ENCODE results near the gene TIGD4. TPM values are rescaled to one million over a fixed set of nuclear protein-coding genes. Genes with fewer than 3 reads are reported as not detected.
"Not testable (repeated sequence)": the region's sequence is repeated elsewhere in the genome, so short reads cannot be mapped to it uniquely, and the experiment has no call there.

Gene TIGD4
- total and polyA plus RNA-seq, 3 experiments from 2014 or later = 0.29 to 0.68 (median 0.60) TPM

- Histone ChIP-seq H3K36me3 (ENCODE audit: insufficient read depth, low read length) (no peaks in the 10 kb centered on the region), H3K9me3 (ENCODE audit: low read length) (no peaks in the 10 kb centered on the region), H3K4me3 (ENCODE audit: low read length) (no peak overlapping the region), H3K4me1 (ENCODE audit: insufficient read depth, low read length) (peaks cover 25% of the 10 kb centered on the region), H3K27ac (ENCODE audit: low read depth, low read length) (no peak overlapping the region), H3K27me3 (ENCODE audit: insufficient read depth, low read length, poor library complexity, severe bottlenecking) (no peaks in the 10 kb centered on the region)
- ChIA-PET POLR2A (no interaction called here), CTCF (interaction anchor here (1.4 to 2.5 kb wide), 2 partner anchors 11 to 349 kb away, joined by 3 to 12 read pairs; no protein-coding TSS in a partner anchor)
- no peak for DNase-seq
- Mint-ChIP-seq H3K4me3 (peak overlapping the region in 1 of 7 donors; percentile 99), H3K27ac (no peak overlapping the region), H3K36me3 (peaks cover 0 to 13% (median 0%) of the 10 kb centered on the region in 3 donors), H3K27me3 (peaks cover 0 to 4% of the 10 kb centered on the region in 2 donors), H3K4me1 (peaks cover 32 to 42% (median 37%) of the 10 kb centered on the region in 3 donors), H3K9me3 (no peaks in the 10 kb centered on the region)
Observed at GRCh38 chr4:152777488-152777887, 2.0 kb downstream of the TIGD4 start.

- no peaks in the 10 kb centered on the region for H3K36me3 ChIP-seq (ENCODE audit: insufficient read depth, low read length)
- H3K4me1 ChIP-seq (ENCODE audit: insufficient read depth, low read length) = peaks cover 17% of the 10 kb centered on the region
- peak overlapping the region in 1 of 7 donors; percentile 99 for H3K4me3 Mint-ChIP-seq
- peaks cover 0 to 4% of the 10 kb centered on the region in 2 donors for H3K27me3 Mint-ChIP-seq
- no peak overlapping the region for H3K27ac Mint-ChIP-seq
- no peak overlapping the region for H3K4me3 ChIP-seq (ENCODE audit: low read length)
- ChIA-PET CTCF (no interaction called here), POLR2A (no interaction called here)
- no peak for DNase-seq
- no peaks in the 10 kb centered on the region for H3K27me3 ChIP-seq (ENCODE audit: insufficient read depth, low read length, poor library complexity, severe bottlenecking)
- no peaks in the 10 kb centered on the region for H3K9me3 ChIP-seq (ENCODE audit: low read length)
- no peak overlapping the region for H3K27ac ChIP-seq (ENCODE audit: low read depth, low read length)
- H3K9me3 Mint-ChIP-seq = no peaks in the 10 kb centered on the region
- H3K36me3 Mint-ChIP-seq = peaks cover 0 to 13% (median 0%) of the 10 kb centered on the region in 3 donors
- peaks cover 23 to 30% (median 26%) of the 10 kb centered on the region in 3 donors for H3K4me1 Mint-ChIP-seq
Observed at GRCh38 chr4:152776352-152776751, 3.2 kb downstream of the TIGD4 start.

- H3K27ac ChIP-seq (ENCODE audit: low read depth, low read length) = no peak overlapping the region
Observed at GRCh38 chr4:152773953-152774352, 5.6 kb downstream of the TIGD4 start.

GRCh38 chr4:152773339-152773738, 6.2 kb downstream of the TIGD4 start:
- H3K9me3 Mint-ChIP-seq = no peaks in the 10 kb centered on the region
- no peak overlapping the region for H3K4me3 Mint-ChIP-seq
- Histone ChIP-seq H3K4me3 (ENCODE audit: low read length) (no peak overlapping the region), H3K9me3 (ENCODE audit: low read length) (no peaks in the 10 kb centered on the region), H3K36me3 (ENCODE audit: insufficient read depth, low read length) (no peaks in the 10 kb centered on the region), H3K27me3 (ENCODE audit: insufficient read depth, low read length, poor library complexity, severe bottlenecking) (no peaks in the 10 kb centered on the region), H3K4me1 (ENCODE audit: insufficient read depth, low read length) (no peaks in the 10 kb centered on the region), H3K27ac (ENCODE audit: low read depth, low read length) (no peak overlapping the region)
- POLR2A ChIA-PET = no interaction called here
- CTCF ChIA-PET = no interaction called here
- DNase-seq = no peak
- peaks cover 0 to 5% (median 4%) of the 10 kb centered on the region in 3 donors for H3K4me1 Mint-ChIP-seq
- no peaks in the 10 kb centered on the region for H3K36me3 Mint-ChIP-seq
- no peak overlapping the region for H3K27ac Mint-ChIP-seq
- H3K27me3 Mint-ChIP-seq = peaks cover 0 to 4% of the 10 kb centered on the region in 2 donors

More at GRCh38 chr4:152773953-152774352, 5.6 kb downstream of the TIGD4 start:
- CTCF ChIA-PET = no interaction called here
- Histone ChIP-seq H3K27me3 (ENCODE audit: insufficient read depth, low read length, poor library complexity, severe bottlenecking) (no peaks in the 10 kb centered on the region), H3K36me3 (ENCODE audit: insufficient read depth, low read length) (no peaks in the 10 kb centered on the region), H3K9me3 (ENCODE audit: low read length) (no peaks in the 10 kb centered on the region), H3K4me1 (ENCODE audit: insufficient read depth, low read length) (peaks cover 6% of the 10 kb centered on the region), H3K4me3 (ENCODE audit: low read length) (no peak overlapping the region)
- DNase-seq = no peak
- Mint-ChIP-seq H3K4me3 (no peak overlapping the region), H3K9me3 (no peaks in the 10 kb centered on the region), H3K4me1 (peaks cover 6 to 11% (median 10%) of the 10 kb centered on the region in 3 donors), H3K27me3 (peaks cover 0 to 4% of the 10 kb centered on the region in 2 donors), H3K27ac (no peak overlapping the region), H3K36me3 (peaks cover 0 to under 1% (median 0%) of the 10 kb centered on the region in 3 donors)
- POLR2A ChIA-PET = interaction anchor here (0.5 kb wide), 1 partner anchor 106 kb away, joined by 3 read pairs; no protein-coding TSS in a partner anchor

GRCh38 chr4:152771741-152772533, 7.6 kb downstream of the TIGD4 start:
- H3K27ac Mint-ChIP-seq = no peak overlapping the region
- H3K4me1 Mint-ChIP-seq = no peaks in the 10 kb centered on the region
- CTCF ChIA-PET = no interaction called here

GRCh38 chr4:152765069-152765737, 14.3 kb downstream of the TIGD4 start:
- DNase-seq; H3K9me3 Mint-ChIP-seq; CTCF ChIA-PET; H3K36me3 ChIP-seq (ENCODE audit: insufficient read depth, low read length); H3K9me3 ChIP-seq (ENCODE audit: low read length); H3K27ac ChIP-seq (ENCODE audit: low read depth, low read length); H3K27ac Mint-ChIP-seq; H3K27me3 Mint-ChIP-seq; POLR2A ChIA-PET; H3K4me1 Mint-ChIP-seq; H3K4me1 ChIP-seq (ENCODE audit: insufficient read depth, low read length); H3K27me3 ChIP-seq (ENCODE audit: insufficient read depth, low read length, poor library complexity, severe bottlenecking); H3K4me3 Mint-ChIP-seq; H3K36me3 Mint-ChIP-seq; H3K4me3 ChIP-seq (ENCODE audit: low read length): not testable (repeated sequence)

More at GRCh38 chr4:152771741-152772533, 7.6 kb downstream of the TIGD4 start:
- Histone ChIP-seq H3K27ac (ENCODE audit: low read depth, low read length) (no peak overlapping the region), H3K4me1 (ENCODE audit: insufficient read depth, low read length) (no peaks in the 10 kb centered on the region), H3K36me3 (ENCODE audit: insufficient read depth, low read length) (no peaks in the 10 kb centered on the region), H3K9me3 (ENCODE audit: low read length) (no peaks in the 10 kb centered on the region), H3K27me3 (ENCODE audit: insufficient read depth, low read length, poor library complexity, severe bottlenecking) (no peaks in the 10 kb centered on the region), H3K4me3 (ENCODE audit: low read length) (no peak overlapping the region)
- POLR2A ChIA-PET = no interaction called here
- no peak for DNase-seq
- no peak overlapping the region for H3K4me3 Mint-ChIP-seq
- H3K27me3 Mint-ChIP-seq = peaks cover 0 to 4% of the 10 kb centered on the region in 2 donors
- no peaks in the 10 kb centered on the region for H3K36me3 Mint-ChIP-seq
- H3K9me3 Mint-ChIP-seq = no peaks in the 10 kb centered on the region

- ChIA-PET CTCF (no interaction called here), POLR2A (no interaction called here)
- no peak for DNase-seq
- H3K4me3 Mint-ChIP-seq = no peak overlapping the region
- H3K9me3 Mint-ChIP-seq = no peaks in the 10 kb centered on the region
- H3K9me3 ChIP-seq (ENCODE audit: low read length) = no peaks in the 10 kb centered on the region
- no peaks in the 10 kb centered on the region for H3K4me1 Mint-ChIP-seq
- no peak overlapping the region for H3K27ac Mint-ChIP-seq
- H3K27ac ChIP-seq (ENCODE audit: low read depth, low read length) = no peak overlapping the region
- H3K27me3 Mint-ChIP-seq = peaks cover 0 to 14% of the 10 kb centered on the region in 2 donors
- H3K27me3 ChIP-seq (ENCODE audit: insufficient read depth, low read length, poor library complexity, severe bottlenecking) = no peaks in the 10 kb centered on the region
- H3K36me3 ChIP-seq (ENCODE audit: insufficient read depth, low read length) = no peaks in the 10 kb centered on the region
- no peaks in the 10 kb centered on the region for H3K4me1 ChIP-seq (ENCODE audit: insufficient read depth, low read length)
- no peak overlapping the region for H3K4me3 ChIP-seq (ENCODE audit: low read length)
- no peaks in the 10 kb centered on the region for H3K36me3 Mint-ChIP-seq
Observed at GRCh38 chr4:152763796-152764195, 15.7 kb downstream of the TIGD4 start.

- no peak for DNase-seq
- H3K4me3 Mint-ChIP-seq = no peak overlapping the region
Observed at GRCh38 chr4:152748619-152749018, 30.9 kb downstream of the TIGD4 start.

More at GRCh38 chr4:152748619-152749018, 30.9 kb downstream of the TIGD4 start:
- Histone ChIP-seq H3K27ac (ENCODE audit: low read depth, low read length) (no peak overlapping the region), H3K36me3 (ENCODE audit: insufficient read depth, low read length) (no peaks in the 10 kb centered on the region), H3K4me1 (ENCODE audit: insufficient read depth, low read length) (no peaks in the 10 kb centered on the region), H3K4me3 (ENCODE audit: low read length) (no peak overlapping the region), H3K9me3 (ENCODE audit: low read length) (no peaks in the 10 kb centered on the region), H3K27me3 (ENCODE audit: insufficient read depth, low read length, poor library complexity, severe bottlenecking) (no peaks in the 10 kb centered on the region)
- ChIA-PET POLR2A (no interaction called here), CTCF (no interaction called here)
- Mint-ChIP-seq H3K4me1 (no peaks in the 10 kb centered on the region), H3K27me3 (peaks cover 4 to 8% of the 10 kb centered on the region in 2 donors), H3K36me3 (no peaks in the 10 kb centered on the region), H3K27ac (no peak overlapping the region), H3K9me3 (no peaks in the 10 kb centered on the region)

Data from CD8-positive, alpha-beta memory T cell (primary cell).